ENCODE data around the gene OLFM1.

DNA sequence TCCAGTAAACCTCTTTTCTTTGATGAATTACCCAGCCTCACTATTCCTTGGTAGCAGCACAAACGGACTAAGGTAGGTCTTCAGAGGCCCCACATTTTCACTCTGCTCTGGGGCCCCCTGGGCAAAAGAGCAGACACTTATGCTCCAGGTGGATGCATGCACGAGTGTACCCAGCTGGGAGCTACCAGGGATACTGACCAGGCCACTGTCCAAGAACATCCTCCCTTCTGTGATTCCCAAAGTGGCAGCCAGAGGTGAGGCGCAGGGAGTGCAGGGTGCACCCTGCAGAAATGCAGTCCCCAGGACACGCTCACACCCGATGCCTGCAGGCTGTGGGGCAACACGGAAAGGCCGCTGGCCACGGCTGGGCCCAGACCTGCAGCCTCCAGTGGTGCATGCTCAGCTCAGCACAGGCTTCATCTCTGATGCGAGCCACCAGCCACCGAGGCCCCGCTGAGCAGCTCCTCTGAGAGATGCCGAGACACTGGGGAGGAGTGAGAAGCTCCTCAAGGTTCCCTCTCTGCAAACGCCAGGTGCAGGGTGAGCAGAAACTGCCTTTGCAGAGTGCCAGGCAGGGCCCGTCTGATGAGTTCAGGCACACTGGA, 48.1 kb upstream of the OLFM1 start:
- TF ChIP-seq, protein P1, sequence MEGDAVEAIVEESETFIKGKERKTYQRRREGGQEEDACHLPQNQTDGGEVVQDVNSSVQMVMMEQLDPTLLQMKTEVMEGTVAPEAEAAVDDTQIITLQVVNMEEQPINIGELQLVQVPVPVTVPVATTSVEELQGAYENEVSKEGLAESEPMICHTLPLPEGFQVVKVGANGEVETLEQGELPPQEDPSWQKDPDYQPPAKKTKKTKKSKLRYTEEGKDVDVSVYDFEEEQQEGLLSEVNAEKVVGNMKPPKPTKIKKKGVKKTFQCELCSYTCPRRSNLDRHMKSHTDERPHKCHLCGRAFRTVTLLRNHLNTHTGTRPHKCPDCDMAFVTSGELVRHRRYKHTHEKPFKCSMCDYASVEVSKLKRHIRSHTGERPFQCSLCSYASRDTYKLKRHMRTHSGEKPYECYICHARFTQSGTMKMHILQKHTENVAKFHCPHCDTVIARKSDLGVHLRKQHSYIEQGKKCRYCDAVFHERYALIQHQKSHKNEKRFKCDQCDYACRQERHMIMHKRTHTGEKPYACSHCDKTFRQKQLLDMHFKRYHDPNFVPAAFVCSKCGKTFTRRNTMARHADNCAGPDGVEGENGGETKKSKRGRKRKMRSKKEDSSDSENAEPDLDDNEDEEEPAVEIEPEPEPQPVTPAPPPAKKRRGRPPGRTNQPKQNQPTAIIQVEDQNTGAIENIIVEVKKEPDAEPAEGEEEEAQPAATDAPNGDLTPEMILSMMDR (IDR thresholded peaks at IDR 0.05) = no peak
- no peak for TF ChIP-seq POLR2A (IDR thresholded peaks at IDR 0.05)

All from body of pancreas (tissue), 4 donors.